Measurements from ENCODE around the gene PPAN. TPM values are rescaled to one million over a fixed set of nuclear protein-coding genes. Genes with fewer than 3 reads are reported as not detected.

Gene PPAN
- total and polyA plus RNA-seq, 12 donors, result 17.6 to 47.7 (median 20.8) TPM

- H3K36me3 ChIP-seq, result no peaks in the 10 kb centered on the region
- H3K27ac ChIP-seq, result no peak overlapping the region
- H3K4me1 ChIP-seq, result no peaks in the 10 kb centered on the region
- 71 to 75% methylated on average over 8 of the region's 8 CpGs for WGBS, 2 donors
- peaks cover 0 to 19% (median 0%) of the 10 kb centered on the region in 11 donors for H3K9me3 ChIP-seq
- ATAC-seq (no peak), DNase-seq (no peak)
- H3K4me3 ChIP-seq, result no peak overlapping the region
- peaks cover 0 to 9% (median 0%) of the 10 kb centered on the region in 7 donors for H3K27me3 ChIP-seq
- intact Hi-C loops (cut with DNase I), result no loop called here
- TF ChIP-seq, protein P1, sequence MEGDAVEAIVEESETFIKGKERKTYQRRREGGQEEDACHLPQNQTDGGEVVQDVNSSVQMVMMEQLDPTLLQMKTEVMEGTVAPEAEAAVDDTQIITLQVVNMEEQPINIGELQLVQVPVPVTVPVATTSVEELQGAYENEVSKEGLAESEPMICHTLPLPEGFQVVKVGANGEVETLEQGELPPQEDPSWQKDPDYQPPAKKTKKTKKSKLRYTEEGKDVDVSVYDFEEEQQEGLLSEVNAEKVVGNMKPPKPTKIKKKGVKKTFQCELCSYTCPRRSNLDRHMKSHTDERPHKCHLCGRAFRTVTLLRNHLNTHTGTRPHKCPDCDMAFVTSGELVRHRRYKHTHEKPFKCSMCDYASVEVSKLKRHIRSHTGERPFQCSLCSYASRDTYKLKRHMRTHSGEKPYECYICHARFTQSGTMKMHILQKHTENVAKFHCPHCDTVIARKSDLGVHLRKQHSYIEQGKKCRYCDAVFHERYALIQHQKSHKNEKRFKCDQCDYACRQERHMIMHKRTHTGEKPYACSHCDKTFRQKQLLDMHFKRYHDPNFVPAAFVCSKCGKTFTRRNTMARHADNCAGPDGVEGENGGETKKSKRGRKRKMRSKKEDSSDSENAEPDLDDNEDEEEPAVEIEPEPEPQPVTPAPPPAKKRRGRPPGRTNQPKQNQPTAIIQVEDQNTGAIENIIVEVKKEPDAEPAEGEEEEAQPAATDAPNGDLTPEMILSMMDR (IDR thresholded peaks at IDR 0.05), result no peak
These were observed 27.8 kb upstream of the PPAN start for GRCh38 chr19:10078329-10078728.

GRCh38 chr19:10079031-10079453 is 27.1 kb upstream of the PPAN start:
- H3K4me3 ChIP-seq, result no peak overlapping the region
- intact Hi-C loops (cut with DNase I), result no loop called here
- H3K9me3 ChIP-seq, result peaks cover 0 to 13% (median 0%) of the 10 kb centered on the region in 11 donors
- WGBS, 2 donors, result 53 to 61% methylated on average over 7 of the region's 7 CpGs
- H3K4me1 ChIP-seq, result no peaks in the 10 kb centered on the region
- ATAC-seq, result no peak
- no peak overlapping the region for H3K27ac ChIP-seq
- H3K36me3 ChIP-seq, result no peaks in the 10 kb centered on the region
- H3K27me3 ChIP-seq, result peaks cover 0 to 9% (median 0%) of the 10 kb centered on the region in 7 donors
- TF ChIP-seq, protein P1 (IDR thresholded peaks at IDR 0.05), result no peak
- no peak for DNase-seq

DNA sequence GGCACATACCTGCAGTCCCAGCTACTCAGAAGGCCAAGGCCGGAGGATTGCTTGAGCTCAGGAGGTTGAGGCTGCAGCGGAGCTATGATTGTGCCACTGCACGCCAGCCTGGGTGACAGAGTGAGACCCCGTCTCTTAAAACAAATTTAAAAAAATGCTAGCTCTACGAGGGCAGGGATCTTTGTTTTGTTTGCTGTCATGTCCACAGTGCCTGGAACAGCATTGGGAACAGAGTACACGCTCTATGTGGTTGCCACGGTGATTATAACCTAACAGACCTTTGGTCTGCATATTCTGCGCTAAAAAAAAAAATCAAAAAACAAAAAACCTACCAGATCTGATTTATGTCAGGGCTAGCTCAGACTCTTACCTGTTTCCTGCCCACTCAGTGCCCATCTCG is 22.3 kb upstream of the PPAN start:
- DNase-seq (no peak), ATAC-seq (no peak)
- no peaks in the 10 kb centered on the region for H3K9me3 ChIP-seq
- no peak overlapping the region for H3K27ac ChIP-seq
- H3K4me3 ChIP-seq, result no peak overlapping the region
- WGBS, 2 donors, result 77 to 83% methylated on average over 9 of the region's 9 CpGs
- peaks cover 0 to 7% (median 0%) of the 10 kb centered on the region in 9 donors for H3K36me3 ChIP-seq
- H3K4me1 ChIP-seq, result peaks cover 0 to 15% (median 10%) of the 10 kb centered on the region in 9 donors
- peaks cover 0 to 6% (median 0%) of the 10 kb centered on the region in 7 donors for H3K27me3 ChIP-seq
- intact Hi-C loops (cut with DNase I), result no loop called here
- TF ChIP-seq, protein P1 (IDR thresholded peaks at IDR 0.05), result no peak

GRCh38 chr19:10084803-10085202 is 21.4 kb upstream of the PPAN start:
- Histone ChIP-seq H3K4me1 (peaks cover 0 to 15% (median 10%) of the 10 kb centered on the region in 9 donors), H3K27me3 (no peaks in the 10 kb centered on the region), H3K4me3 (no peak overlapping the region), H3K27ac (no peak overlapping the region), H3K36me3 (peaks cover 0 to 15% (median 0%) of the 10 kb centered on the region in 9 donors), H3K9me3 (peaks cover 0 to 2% (median 0%) of the 10 kb centered on the region in 11 donors)
- intact Hi-C loops (cut with DNase I), result no loop called here
- WGBS, 2 donors, result 66 to 73% methylated on average over 3 of the region's 3 CpGs
- TF ChIP-seq, protein P1 (IDR thresholded peaks at IDR 0.05), result no peak
- DNase-seq (no peak), ATAC-seq (no peak)
